Vagina (tissue), 2 donors: ENCODE measurements around the gene PPM1D.

Experiments
- CTCF ChIP-seq, 3 experiments: fragments of 450-650 bp in 2 of 3; fragments of 200-600 bp in 1 of 3; sonication (generic) in 1 of 3; IDR thresholded peaks; one replicate each; pipeline ENCODE4 v1.5.1; 2017 to 2019; ENCODE audit warnings: antibody characterized with exemption in 3 of 3, mild to moderate bottlenecking in 2 of 3, moderate library complexity in 2 of 3
- POLR2A ChIP-seq, 2 donors: fragments of 450-650 bp; IDR thresholded peaks; one replicate each; pipeline ENCODE4 v1.6.1; 2017; ENCODE audit warnings: antibody characterized with exemption in 2 of 2, mild to moderate bottlenecking in 2 of 2, moderate library complexity in 2 of 2

- TF ChIP-seq POLR2A (IDR thresholded peaks at IDR 0.05) (peak in 1 of 2 donors; percentile 78), CTCF (IDR thresholded peaks at IDR 0.05) (no peak)
These were observed 77.5 kb downstream of the PPM1D start, which contains the start of gene BCAS3 for GRCh38 chr17:60677308-60678117.
